ENCODE results near the gene PLD2.

GRCh38 chr17:4782652-4783051 is 24.3 kb upstream of the PLD2 start:
- TF ChIP-seq EZH2 (IDR thresholded peaks at IDR 0.05), result no peak
- TF ChIP-seq POLR2AphosphoS5 (IDR thresholded peaks at IDR 0.05; ENCODE audit: borderline replicate concordance, low read depth, low read length), result no peak

Data from SK-N-MC (cell line).